Measurements from ENCODE around the gene GPR55. TPM values are rescaled to one million over a fixed set of nuclear protein-coding genes. Genes with fewer than 3 reads are reported as not detected.

GPR55 gene, protein sequence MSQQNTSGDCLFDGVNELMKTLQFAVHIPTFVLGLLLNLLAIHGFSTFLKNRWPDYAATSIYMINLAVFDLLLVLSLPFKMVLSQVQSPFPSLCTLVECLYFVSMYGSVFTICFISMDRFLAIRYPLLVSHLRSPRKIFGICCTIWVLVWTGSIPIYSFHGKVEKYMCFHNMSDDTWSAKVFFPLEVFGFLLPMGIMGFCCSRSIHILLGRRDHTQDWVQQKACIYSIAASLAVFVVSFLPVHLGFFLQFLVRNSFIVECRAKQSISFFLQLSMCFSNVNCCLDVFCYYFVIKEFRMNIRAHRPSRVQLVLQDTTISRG
- total RNA-seq: 1 to 10 TPM in 1 of 4 donors, under 1 TPM in 1, not detected in 2; 0.72 to 1.2 TPM

DNA sequence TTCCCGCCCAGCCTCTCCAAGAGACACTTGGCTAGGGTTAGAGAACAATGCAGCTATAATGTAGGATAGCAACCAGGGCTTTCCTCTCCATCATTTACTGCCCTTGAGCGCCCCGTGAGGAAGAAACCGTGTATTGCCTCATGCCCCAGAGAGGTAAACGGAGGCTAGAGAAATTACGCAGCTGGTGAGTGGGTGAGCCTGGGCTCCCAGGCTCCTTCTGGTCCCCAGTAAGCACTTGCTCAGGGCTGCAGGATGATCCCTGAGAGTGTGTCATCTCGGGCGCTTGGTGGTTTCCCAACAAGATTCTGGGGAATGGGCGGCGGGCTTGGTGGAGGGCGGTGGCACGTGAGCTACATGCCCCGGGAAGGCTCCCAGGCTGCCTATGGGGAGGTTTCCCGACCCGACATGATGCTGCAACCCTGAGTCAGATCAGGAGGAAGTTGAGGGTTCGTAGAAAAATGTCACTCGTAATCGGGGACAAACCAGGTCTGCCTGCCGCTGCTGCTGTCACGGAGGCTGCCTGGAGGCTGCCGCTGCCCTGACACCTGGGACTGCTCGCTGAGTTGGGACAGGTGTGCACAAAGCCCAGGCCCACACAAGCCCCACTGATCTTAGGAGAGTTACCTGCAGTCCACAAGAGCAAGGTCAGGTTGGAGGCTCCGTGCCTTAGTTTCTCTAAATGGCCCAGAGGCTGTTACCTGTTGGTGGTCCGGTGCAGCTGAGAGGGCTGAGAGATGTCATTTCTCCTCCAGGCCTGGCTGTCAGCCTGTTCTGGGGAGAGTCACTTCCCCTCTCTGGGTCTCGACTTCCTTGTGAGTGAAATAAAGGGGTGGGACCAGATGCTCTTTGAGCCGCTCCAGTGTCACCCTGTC lies at the start of gene GPR55:
GPR55 (minus strand) TSS at position 773 of the 872 bp plus-strand sequence. CDS start 14,280 bp downstream, outside the sequence.
- H3K9me3 ChIP-seq: no peaks in the 10 kb centered on the region
- H3K4me1 ChIP-seq: peaks cover 6% of the 10 kb centered on the region
- 59% methylated on average over 16 of the region's 26 CpGs for WGBS
- H3K27me3 ChIP-seq: peaks cover 21% of the 10 kb centered on the region
- no peak within 1 kb of the TSS for H3K27ac ChIP-seq
- TF ChIP-seq EP300 (IDR thresholded peaks at IDR 0.05) (no peak), POLR2A (IDR thresholded peaks at IDR 0.05) (no peak), POLR2AphosphoS5 (IDR thresholded peaks at IDR 0.05) (no peak)
- TF ChIP-seq, protein P1, sequence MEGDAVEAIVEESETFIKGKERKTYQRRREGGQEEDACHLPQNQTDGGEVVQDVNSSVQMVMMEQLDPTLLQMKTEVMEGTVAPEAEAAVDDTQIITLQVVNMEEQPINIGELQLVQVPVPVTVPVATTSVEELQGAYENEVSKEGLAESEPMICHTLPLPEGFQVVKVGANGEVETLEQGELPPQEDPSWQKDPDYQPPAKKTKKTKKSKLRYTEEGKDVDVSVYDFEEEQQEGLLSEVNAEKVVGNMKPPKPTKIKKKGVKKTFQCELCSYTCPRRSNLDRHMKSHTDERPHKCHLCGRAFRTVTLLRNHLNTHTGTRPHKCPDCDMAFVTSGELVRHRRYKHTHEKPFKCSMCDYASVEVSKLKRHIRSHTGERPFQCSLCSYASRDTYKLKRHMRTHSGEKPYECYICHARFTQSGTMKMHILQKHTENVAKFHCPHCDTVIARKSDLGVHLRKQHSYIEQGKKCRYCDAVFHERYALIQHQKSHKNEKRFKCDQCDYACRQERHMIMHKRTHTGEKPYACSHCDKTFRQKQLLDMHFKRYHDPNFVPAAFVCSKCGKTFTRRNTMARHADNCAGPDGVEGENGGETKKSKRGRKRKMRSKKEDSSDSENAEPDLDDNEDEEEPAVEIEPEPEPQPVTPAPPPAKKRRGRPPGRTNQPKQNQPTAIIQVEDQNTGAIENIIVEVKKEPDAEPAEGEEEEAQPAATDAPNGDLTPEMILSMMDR (IDR thresholded peaks at IDR 0.05): no peak
- H3K36me3 ChIP-seq: no peaks in the 10 kb centered on the region
- DNase-seq (ENCODE audit: low spot score in 2 of 2): peak; percentile 50 to 63
- H3K4me3 ChIP-seq: no peak within 1 kb of the TSS

DNA sequence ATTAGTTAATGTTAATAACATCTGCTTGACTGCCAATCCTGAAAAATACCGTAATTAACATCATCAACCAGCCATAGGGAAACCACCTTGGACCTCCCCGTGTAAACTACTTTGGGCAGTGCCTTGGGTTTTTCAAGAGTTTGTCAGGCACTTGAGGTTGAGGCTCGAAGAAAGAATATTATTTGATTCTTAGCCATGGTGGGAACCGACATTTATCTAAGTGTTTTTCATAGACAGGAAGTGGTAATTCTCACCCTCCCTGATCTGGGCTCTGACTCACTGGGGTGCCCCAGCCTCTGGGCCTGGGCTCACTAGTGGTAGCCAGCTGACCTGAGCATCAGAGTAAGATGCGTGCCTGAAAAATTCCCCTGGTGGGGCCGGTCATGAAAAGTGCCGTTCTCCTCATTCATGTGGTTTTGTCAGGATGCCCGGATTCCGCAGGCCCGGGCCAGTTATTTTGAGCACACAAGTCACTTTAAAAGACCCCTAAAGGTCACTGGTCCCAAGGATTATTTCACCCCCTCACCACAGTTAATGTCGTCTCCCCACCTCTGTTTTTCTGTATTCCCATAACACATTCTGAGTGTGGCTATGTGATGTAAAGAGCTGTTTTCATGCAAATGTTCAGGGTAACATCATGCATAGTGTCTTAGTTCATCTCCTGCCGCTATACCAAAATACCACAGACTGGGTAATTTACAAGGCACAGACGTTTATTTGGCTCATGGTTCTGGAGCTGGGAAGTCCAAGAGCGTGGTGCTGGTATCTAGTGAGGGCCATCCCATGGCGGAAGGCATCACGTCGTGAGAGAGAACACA lies 49.3 kb upstream of the GPR55 start:
- WGBS: 68% methylated on average over 16 of the region's 17 CpGs
- no peaks in the 10 kb centered on the region for H3K27me3 ChIP-seq
- no peak for DNase-seq (ENCODE audit: low spot score in 2 of 2)
- TF ChIP-seq EP300 (IDR thresholded peaks at IDR 0.05) (no peak), POLR2A (IDR thresholded peaks at IDR 0.05) (no peak), POLR2AphosphoS5 (IDR thresholded peaks at IDR 0.05) (no peak)
- TF ChIP-seq, protein P1 (IDR thresholded peaks at IDR 0.05): no peak
- no peak overlapping the region for H3K27ac ChIP-seq
- no peaks in the 10 kb centered on the region for H3K4me1 ChIP-seq
- no peak overlapping the region for H3K4me3 ChIP-seq
- no peaks in the 10 kb centered on the region for H3K36me3 ChIP-seq
- no peaks in the 10 kb centered on the region for H3K9me3 ChIP-seq

DNA sequence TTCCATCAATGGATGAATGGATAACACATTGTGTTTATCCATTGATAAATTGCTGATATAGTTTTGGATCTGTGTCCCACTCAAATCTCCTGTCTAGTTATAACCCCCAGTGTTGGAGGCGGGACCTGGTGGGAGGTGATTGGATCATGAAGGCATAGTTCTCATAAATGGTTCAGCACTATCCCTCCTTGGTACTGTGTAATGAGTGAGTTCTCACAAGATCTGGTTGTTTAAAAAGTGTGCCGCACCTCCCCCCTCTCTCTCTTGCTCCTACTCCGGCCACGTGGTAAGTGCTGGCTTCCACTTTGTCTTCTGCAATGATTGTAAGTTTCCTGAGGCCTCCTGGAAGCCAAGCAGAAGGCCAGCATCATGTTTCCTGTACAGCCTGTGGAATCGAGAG lies 47.0 kb upstream of the GPR55 start:
- H3K4me3 ChIP-seq: no peak overlapping the region
- no peak for DNase-seq (ENCODE audit: low spot score in 2 of 2)
- 82% methylated on average over 5 of the region's 5 CpGs for WGBS
- H3K4me1 ChIP-seq: no peaks in the 10 kb centered on the region
- H3K36me3 ChIP-seq: no peaks in the 10 kb centered on the region
- TF ChIP-seq POLR2A (IDR thresholded peaks at IDR 0.05) (no peak), POLR2AphosphoS5 (IDR thresholded peaks at IDR 0.05) (no peak), EP300 (IDR thresholded peaks at IDR 0.05) (no peak)
- TF ChIP-seq, protein P1 (IDR thresholded peaks at IDR 0.05): no peak
- no peaks in the 10 kb centered on the region for H3K9me3 ChIP-seq
- H3K27me3 ChIP-seq: no peaks in the 10 kb centered on the region
- H3K27ac ChIP-seq: no peak overlapping the region

DNA sequence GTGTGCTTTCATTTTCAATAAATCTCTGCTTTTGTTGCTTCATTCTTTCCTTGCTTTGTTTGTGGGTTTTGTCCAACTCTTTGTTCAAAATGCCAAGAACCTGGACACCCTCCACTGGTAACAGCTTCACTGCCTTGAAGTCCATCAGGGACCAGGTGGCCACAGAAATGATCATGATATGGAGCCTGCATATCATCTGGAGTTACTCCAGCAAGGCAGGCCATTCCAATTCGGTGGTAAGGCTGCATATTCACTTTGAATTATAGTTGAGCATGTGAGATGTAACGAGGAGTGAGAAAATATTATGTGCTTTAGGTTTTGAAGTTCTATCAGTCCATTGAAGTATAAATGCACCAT lies 44.6 kb upstream of the GPR55 start:
- Histone ChIP-seq H3K4me3 (no peak overlapping the region), H3K9me3 (no peaks in the 10 kb centered on the region)
- no peak for DNase-seq (ENCODE audit: low spot score in 2 of 2)

More for the DNA sequence above, 44.6 kb upstream of the GPR55 start:
- no peaks in the 10 kb centered on the region for H3K36me3 ChIP-seq
- no peak overlapping the region for H3K27ac ChIP-seq
- 69% methylated on average over 2 of the region's 2 CpGs for WGBS
- H3K27me3 ChIP-seq: no peaks in the 10 kb centered on the region
- no peak for TF ChIP-seq POLR2AphosphoS5 (IDR thresholded peaks at IDR 0.05)
- no peak for TF ChIP-seq POLR2A (IDR thresholded peaks at IDR 0.05)
- TF ChIP-seq, protein P1 (IDR thresholded peaks at IDR 0.05): no peak
- TF ChIP-seq EP300 (IDR thresholded peaks at IDR 0.05): no peak
- H3K4me1 ChIP-seq: no peaks in the 10 kb centered on the region
